ENCODE measurements around the gene ZXDC. TPM values are rescaled to one million over a fixed set of nuclear protein-coding genes. Genes with fewer than 3 reads are reported as not detected.
A peak's percentile ranks its signal among the peaks of the same experiment; 100 is the strongest.

ZXDC gene
- total RNA-seq, 1 donor from 2014 or later = 31.8 TPM

DNA sequence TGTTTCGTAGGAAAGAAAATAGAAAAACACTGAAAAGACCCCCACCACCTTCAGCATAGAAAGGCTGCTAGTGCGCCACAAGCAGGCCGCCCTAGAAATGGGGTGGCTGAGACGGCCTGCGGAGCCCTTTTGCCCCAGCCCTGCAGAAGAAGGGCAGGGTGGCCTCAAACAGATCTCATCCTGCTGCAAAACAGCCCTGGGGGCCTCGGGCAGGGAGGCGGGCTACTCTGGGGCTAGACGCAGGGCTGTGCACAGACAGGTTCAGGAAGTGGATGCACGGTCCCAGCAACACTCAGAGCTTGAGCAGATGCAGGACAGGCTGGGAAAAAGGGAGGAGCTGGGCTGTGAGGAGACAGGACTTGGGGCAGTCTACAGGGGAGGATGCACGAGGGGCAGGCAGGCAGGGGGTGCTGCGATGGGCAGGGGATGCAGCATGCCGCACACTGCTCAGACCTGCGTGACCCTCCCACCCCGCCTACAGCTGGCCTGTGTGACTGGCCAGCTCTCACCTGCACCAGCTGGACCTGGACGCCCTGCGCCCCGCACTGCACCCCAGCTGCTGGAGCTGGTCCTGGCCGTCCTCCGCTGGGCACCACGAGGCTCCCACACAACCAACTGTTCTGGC is 34.3 kb downstream of the ZXDC start:
- TF ChIP-seq, protein P1, sequence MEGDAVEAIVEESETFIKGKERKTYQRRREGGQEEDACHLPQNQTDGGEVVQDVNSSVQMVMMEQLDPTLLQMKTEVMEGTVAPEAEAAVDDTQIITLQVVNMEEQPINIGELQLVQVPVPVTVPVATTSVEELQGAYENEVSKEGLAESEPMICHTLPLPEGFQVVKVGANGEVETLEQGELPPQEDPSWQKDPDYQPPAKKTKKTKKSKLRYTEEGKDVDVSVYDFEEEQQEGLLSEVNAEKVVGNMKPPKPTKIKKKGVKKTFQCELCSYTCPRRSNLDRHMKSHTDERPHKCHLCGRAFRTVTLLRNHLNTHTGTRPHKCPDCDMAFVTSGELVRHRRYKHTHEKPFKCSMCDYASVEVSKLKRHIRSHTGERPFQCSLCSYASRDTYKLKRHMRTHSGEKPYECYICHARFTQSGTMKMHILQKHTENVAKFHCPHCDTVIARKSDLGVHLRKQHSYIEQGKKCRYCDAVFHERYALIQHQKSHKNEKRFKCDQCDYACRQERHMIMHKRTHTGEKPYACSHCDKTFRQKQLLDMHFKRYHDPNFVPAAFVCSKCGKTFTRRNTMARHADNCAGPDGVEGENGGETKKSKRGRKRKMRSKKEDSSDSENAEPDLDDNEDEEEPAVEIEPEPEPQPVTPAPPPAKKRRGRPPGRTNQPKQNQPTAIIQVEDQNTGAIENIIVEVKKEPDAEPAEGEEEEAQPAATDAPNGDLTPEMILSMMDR (IDR thresholded peaks at IDR 0.05) = no peak
- Mint-ChIP-seq H3K9me3 (ENCODE audit: unreplicated experiment) (no peaks in the 10 kb centered on the region), H3K36me3 (ENCODE audit: unreplicated experiment) (peaks cover 12% of the 10 kb centered on the region), H3K4me3 (ENCODE audit: unreplicated experiment) (no peak overlapping the region), H3K27me3 (ENCODE audit: unreplicated experiment) (no peaks in the 10 kb centered on the region), H3K27ac (ENCODE audit: unreplicated experiment) (no peak overlapping the region), H3K4me1 (ENCODE audit: unreplicated experiment) (peaks cover 1% of the 10 kb centered on the region)
- peak; percentile 83 for DNase-seq (ENCODE audit: extremely low spot score, unreplicated experiment)

DNA sequence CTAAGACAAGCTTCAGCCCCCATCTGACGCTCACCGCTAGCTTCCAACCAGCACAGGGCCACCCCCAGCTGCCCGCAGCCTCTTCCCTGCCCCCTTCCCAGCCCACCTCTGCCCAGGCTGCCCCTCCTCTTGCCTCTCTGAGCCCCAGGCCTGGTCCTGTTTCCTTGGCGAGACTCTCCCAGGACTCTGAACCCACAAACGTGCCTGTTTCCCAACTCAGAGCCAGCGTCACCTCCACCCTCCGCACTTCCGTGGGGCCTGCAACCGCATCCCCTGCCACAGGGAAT is 35.0 kb downstream of the ZXDC start:
- Mint-ChIP-seq H3K27me3 (ENCODE audit: unreplicated experiment) (no peaks in the 10 kb centered on the region), H3K4me1 (ENCODE audit: unreplicated experiment) (peaks cover 1% of the 10 kb centered on the region), H3K9me3 (ENCODE audit: unreplicated experiment) (no peaks in the 10 kb centered on the region), H3K36me3 (ENCODE audit: unreplicated experiment) (peaks cover 12% of the 10 kb centered on the region), H3K27ac (ENCODE audit: unreplicated experiment) (no peak overlapping the region), H3K4me3 (ENCODE audit: unreplicated experiment) (no peak overlapping the region)
- peak; percentile 73 for DNase-seq (ENCODE audit: extremely low spot score, unreplicated experiment)
- TF ChIP-seq, protein P1 (IDR thresholded peaks at IDR 0.05) = no peak

DNA sequence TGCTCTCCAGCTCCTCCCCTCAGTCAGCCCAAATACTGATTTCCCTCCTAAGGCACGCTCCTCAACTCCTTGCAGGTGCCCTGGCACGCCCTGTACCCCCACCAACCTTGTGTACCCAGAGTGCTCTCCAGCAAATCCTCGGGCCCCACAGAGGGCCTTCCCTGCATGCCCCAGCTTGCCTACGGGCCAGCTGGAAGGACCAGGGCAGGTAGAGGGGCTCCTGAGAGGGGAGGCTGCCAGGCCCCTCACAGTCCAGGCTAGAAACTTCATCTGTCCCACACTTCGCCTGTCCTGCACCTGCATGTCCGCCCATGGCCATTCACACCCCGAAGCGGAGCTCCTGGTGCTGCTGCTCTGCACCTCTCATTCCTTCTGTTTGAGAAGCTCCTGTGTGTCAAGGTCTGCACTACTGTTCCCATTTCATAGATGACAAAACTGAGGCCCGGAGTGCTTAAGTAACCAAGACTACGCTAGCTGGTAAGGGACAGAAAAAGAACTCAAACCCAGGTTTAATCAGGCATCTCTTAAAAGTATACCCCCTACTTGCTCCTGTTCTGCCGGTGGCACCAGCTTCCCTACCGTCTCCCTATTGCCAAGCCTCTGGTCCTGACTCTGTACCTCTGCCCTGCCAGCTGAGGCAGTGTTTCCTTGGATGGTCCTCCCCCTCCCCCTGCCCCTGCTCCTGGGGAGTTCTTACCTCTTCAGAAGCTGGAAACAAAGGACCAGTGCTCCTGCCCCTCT is 35.6 kb downstream of the ZXDC start:
- TF ChIP-seq, protein P1 (IDR thresholded peaks at IDR 0.05) = no peak
- peak; percentile 71 for DNase-seq (ENCODE audit: extremely low spot score, unreplicated experiment)
- Mint-ChIP-seq H3K36me3 (ENCODE audit: unreplicated experiment) (peaks cover 13% of the 10 kb centered on the region), H3K27ac (ENCODE audit: unreplicated experiment) (no peak overlapping the region), H3K27me3 (ENCODE audit: unreplicated experiment) (no peaks in the 10 kb centered on the region), H3K4me3 (ENCODE audit: unreplicated experiment) (no peak overlapping the region), H3K9me3 (ENCODE audit: unreplicated experiment) (no peaks in the 10 kb centered on the region), H3K4me1 (ENCODE audit: unreplicated experiment) (peaks cover 1% of the 10 kb centered on the region)

DNA sequence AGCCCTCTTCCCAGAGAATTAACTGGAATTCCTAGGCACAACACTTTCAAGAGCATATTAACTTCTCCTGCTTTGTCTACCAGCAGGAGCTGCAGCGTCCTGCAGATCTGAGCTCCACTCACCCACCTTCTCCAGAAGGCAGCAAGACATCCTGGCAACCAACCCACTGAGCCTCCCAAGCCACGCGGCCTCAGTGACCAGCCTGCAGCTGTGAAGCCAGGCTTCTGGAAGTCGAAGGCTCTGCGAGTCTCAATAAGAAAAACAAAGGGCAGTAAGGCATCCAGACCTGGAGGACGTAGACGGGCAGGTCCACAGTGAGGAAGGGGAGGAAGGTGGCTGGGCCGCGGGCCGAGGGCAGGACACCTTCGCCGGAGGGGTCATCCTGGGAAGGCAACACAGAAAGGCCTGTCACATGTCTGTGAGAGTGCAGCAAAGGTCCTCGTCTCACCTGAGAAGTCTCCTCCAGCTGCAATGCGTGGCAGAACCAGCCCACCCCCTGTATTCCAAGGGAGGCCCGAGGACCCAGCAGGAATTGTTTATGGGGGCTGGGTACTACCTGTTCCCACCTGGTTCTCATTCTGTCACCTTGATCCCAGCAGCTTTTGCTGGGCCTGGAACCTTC is 36.2 kb downstream of the ZXDC start:
- Mint-ChIP-seq H3K4me3 (ENCODE audit: unreplicated experiment) (no peak overlapping the region), H3K36me3 (ENCODE audit: unreplicated experiment) (peaks cover 16% of the 10 kb centered on the region), H3K9me3 (ENCODE audit: unreplicated experiment) (no peaks in the 10 kb centered on the region), H3K27me3 (ENCODE audit: unreplicated experiment) (no peaks in the 10 kb centered on the region), H3K27ac (ENCODE audit: unreplicated experiment) (no peak overlapping the region), H3K4me1 (ENCODE audit: unreplicated experiment) (peaks cover 1% of the 10 kb centered on the region)
- TF ChIP-seq, protein P1 (IDR thresholded peaks at IDR 0.05) = no peak
- peak; percentile 75 for DNase-seq (ENCODE audit: extremely low spot score, unreplicated experiment)

DNA sequence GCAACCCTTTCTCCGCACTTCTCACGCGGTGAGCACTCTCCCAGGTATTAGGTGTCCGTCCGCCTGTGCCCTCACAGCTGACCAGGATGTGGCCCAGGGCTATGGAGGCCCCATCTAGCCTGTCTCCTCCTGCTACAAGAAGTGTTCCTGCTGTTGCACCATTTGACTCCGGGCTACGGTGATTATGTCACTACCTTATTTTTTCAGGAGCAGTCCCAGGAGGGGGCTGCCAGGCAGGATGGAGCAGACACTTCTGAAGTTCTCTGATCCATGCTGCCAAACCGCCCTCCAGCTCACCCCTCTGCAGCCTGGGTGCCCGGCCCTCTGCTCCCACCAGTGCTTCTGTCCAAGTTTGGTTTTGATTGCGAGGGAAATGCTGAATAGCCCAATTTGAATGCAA is 36.9 kb downstream of the ZXDC start:
- DNase-seq (ENCODE audit: extremely low spot score, unreplicated experiment) = peak; percentile 66
- Mint-ChIP-seq H3K4me3 (ENCODE audit: unreplicated experiment) (no peak overlapping the region), H3K27ac (ENCODE audit: unreplicated experiment) (no peak overlapping the region), H3K4me1 (ENCODE audit: unreplicated experiment) (peaks cover 1% of the 10 kb centered on the region), H3K9me3 (ENCODE audit: unreplicated experiment) (no peaks in the 10 kb centered on the region), H3K27me3 (ENCODE audit: unreplicated experiment) (no peaks in the 10 kb centered on the region), H3K36me3 (ENCODE audit: unreplicated experiment) (peaks cover 16% of the 10 kb centered on the region)
- TF ChIP-seq, protein P1 (IDR thresholded peaks at IDR 0.05) = no peak

Data from osteocyte (in vitro differentiated cells).